Inflammatory macrophage treated with lipopolysaccharide for 1 hour (primary cell): Measurements from ENCODE around the gene HSPB9.

ENCODE experiments used
- DNase-seq, 2 donors: peaks; one replicate each; pipeline ENCODE4 v3.0.0-alpha.2; 2020 to 2022

Gene HSPB9, protein sequence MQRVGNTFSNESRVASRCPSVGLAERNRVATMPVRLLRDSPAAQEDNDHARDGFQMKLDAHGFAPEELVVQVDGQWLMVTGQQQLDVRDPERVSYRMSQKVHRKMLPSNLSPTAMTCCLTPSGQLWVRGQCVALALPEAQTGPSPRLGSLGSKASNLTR

DNA sequence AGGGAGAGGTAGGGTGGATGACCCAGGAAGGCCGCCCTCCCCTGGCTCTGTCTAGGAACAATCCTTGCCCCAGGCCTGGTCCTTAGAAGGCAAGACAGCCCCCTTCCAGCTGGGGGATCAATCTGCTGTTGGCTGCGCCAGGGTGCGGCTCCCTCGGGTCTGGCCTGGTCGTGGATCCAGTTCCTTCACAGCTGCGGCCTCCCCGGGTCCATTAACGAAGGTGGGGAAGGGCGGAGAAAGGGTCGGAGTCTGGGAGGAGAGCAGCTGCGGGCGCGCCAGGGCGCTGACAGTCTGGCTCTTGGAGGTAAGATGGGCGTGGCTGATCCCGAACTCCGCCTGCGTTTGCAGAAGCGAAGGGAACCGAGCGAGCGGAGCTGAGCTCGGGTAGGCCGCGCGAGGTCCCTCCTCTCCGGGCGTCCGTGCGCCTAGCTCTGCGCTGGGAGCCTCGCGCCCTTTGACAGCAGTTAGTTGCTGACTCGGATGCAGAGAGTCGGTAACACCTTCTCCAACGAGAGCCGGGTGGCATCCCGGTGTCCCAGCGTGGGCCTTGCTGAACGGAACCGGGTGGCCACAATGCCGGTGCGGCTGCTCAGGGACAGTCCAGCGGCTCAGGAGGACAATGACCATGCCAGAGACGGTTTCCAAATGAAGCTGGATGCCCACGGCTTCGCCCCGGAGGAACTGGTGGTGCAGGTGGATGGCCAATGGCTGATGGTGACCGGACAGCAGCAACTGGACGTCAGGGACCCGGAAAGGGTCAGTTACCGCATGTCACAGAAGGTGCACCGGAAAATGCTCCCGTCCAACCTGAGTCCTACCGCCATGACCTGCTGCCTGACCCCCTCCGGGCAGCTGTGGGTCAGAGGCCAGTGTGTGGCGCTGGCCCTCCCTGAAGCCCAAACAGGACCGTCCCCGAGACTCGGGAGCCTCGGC, at the start of gene HSPB9:
TSS of gene HSPB9 (plus strand) at position 434 of the 933 bp plus-strand sequence. CDS start at position 481, 47 bp downstream.
- no peak for DNase-seq

DNA sequence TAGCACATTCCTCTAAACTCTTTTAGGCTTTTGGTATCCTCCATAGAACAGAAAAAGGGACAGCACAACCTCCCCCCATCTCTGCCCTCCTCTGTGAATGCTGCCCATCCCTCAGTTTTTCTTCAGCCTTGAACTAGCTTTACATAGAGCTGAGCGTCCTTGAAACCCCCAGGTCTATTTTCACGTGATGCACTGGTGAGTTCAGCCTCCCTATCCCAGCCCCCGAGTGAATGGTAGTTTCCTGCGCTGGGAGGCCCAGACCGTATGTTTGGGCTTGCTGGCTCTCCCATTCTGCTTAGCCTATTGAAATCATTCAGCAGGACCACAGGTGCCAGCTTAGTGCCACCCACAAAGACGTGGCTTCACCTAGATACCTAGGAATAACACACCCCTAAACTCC, 46.8 kb upstream of the HSPB9 start:
- DNase-seq: no peak

DNA sequence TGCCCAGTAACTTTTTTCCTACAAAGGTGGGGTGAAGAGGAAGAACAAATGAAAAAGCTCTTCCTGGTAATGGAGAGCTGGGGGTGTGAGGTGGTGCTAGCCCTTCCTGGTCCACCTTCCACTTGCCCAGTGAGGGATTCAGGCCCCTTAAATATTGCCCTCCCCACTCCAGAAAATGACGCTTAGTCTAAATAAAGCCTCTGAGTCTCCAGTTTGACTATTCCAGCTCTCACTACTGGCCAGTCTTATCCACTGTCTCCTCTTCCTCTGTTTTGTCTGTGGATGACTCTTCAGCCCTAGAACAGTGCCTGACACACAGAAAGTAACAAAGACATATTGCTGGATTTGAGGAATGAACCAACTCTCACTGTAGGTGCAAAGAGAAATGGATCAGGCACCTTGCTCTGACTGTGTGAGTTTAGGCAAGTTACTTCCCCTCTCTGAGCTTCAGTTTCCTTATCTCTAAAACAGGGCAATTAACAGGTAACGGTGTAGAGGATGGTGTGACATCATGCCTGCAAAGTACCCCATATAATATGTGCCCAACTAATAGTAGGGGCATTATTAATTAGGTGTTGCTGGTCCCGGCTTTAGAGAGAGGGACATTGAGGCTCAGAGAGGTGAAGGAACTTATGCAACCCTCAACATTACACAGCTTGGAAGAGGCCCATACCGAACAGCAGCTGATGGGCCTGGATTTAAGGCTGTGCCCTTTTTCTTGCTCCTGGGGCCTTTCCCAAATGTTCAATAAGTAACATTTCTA, 45.6 kb upstream of the HSPB9 start:
- DNase-seq: no peak

DNA sequence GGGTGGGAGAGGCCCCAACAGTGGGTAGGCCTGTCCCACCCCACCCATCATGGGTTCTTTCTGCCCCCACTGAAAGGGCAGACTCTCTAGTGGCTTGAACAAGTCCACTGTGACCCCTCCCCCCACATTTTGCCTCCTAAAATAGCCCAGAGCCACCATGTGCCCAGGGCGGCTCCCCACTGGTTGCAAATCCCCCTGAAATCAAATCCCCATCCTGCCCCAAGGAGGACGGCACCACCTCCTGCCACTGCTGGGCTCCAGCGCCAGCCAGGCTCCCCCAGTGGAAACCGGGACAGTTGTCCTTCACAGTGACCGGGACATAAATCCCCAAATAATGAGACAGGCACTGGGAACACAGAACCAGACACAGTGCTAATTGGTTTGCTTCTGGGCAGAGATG, 44.8 kb upstream of the HSPB9 start:
- DNase-seq: no peak

DNA sequence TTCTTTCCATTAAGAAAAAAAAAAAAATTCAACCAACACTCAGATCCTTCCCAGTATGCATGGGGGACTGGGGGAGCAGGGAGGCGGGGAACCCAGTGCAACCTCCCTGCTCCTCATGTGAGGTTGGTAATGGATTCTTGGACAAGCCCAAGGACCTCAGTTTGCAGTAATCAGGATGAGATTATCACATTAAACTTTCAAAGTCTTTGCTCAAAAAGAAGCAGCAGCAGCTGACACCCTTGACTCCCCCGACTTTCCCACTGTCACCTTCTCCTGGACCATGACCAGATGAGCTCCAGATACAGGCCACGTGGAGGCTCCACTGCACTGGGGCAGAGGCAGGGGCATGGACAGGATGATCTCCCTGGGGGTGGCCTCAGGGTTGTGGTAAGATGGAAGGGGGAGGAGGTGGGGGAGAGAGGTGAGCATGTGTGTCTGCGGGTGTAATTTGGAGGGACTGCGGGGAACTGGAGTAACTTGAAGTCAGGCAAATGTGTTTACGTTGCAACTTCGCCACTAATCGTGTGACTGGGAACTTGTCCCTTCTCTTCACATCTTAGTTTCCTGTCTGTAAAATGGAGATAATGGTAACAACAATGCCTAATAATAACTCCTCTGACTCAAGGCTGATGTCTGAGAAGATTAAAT, 44.1 kb upstream of the HSPB9 start:
- DNase-seq: no peak

DNA sequence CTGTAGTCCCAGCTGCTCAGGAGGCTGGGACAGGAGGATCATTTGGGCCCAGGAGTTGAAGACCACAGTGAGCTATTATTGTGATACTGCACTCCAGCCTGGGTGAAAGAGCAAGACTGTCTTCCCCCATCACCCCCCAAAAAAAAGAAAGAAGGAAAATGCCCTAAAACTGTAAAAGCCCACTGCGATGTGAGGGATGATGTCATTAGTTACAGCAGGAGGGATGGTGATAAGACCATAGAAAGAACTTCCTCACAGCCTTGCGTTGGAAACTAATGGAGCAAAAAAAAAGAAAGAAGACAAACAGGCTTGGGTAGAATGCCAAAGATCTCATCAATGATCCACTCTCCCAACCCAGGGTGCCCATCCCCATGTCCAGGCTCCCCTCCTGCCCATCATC, 43.1 kb upstream of the HSPB9 start:
- no peak for DNase-seq

DNA sequence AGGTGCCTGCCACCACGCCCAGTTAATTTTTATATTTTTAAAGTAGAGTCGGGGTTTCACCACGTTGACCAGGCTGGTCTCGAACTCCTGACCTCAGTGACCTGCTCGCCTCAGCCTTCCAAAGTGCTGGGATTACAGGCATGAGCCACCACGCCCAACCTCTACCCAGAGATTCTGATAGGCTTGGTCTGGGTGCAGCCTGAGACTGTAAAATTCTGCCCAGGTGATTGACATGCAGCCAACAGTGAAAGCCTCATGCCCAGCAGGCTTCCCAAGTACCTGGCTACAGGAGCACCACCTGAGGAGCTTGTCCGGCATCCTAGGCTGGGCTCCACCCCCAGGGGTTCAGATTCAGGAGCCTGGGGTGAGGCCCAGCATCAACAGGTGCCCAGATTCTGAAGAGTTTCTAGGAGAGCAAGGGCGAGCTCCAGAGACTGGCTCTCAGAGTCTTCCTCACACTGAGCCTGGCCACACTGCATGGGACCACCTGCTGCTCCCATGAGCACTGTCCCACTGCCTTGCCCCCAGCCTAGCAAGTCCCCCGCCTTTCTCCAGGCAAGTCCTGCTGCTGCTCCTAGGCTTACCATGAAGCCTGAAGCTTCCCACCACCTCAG, 41.0 kb upstream of the HSPB9 start:
- no peak for DNase-seq

DNA sequence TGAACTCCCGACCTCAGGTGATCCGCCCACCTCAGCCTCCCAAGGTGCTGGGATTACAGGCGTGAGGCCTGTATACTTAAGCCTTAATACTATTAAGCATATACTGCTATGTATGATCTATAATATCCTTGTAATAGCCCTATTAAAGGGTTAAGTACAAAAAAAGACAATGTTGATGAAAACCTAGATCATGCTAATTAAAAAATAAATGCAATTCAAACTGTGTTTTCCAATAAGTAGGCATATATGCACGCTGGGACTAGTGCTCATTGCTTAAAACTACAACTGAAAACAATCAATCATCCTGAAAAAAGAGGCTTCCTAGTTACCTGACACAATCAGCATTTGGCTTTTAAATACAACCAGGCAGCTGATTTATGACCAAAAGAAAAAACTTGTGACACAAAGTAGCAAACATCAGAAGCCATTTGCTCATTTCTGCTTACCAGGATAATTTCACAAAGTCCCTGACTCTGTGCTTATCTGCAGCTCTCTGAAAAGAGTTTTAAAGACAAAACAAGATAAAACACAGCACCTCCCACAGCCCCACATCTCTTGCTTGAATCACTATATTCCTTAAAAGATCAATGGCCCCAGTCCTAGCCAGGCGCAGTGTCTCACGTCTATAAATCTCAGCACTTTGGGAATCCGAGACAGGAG, 35.4 kb upstream of the HSPB9 start:
- DNase-seq: no peak

DNA sequence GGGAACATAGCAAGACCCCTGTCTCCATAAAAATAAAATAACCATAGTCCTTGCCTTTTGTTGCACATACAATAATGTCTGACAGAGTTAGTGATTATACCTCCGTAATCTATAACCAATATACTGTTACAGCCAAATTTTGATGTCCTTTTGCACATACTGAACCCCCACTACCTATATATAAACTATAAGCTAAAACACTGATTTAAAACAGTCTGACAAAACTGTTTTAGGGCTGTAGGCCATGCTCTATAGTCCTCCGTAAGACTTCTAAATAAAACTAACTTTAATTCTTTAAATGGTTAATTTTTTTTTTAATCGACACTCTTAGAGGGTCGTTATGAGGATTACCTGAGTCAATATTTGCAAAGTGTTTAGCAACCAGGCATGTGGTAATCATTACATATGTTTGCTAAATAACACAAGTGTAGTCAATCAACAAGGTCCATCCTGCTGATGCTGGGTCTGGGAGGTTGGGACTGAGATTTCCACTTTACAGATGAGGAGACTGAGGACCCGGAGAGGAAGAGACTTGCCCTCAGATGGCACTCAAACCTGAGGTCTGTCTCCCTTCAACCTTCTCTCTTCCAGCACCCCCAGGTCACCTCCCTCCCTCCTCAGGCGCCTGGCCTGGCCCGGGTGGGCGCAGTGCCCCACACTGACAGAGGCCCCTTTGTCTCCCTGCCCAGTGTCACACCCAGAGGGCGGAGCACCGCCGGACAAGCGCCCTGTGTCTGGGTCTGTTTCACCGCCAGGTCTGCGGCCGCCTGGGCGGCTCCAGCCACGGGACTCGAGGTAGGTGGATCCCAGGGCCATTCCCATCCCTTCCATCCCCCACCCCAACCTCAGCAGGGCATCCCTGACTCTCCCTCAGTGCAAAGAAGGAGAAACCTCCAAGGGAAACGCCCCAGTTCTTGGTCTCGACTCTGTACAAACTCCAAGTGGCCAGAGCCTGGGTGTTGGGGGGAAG, 34.6 kb upstream of the HSPB9 start:
- DNase-seq: no peak

DNA sequence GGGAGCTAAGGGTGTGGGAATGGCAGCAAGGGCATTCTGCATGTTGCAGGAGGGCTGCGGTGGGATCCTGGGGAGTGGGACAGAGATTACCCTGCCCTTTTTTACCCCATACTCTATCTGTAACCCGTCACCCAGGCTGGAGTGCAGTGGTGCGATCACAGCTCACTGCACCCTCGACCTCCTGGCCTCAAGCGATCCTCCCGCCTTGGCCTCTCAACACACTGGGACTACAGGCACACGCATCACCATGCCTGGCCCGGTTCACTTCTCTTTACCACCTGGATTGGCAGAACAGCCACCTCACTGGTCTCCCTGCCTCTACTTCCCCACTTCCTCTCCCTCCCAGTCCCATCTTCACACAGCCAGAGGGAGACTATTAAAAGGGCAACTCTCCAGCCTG, 33.9 kb upstream of the HSPB9 start:
- no peak for DNase-seq

DNA sequence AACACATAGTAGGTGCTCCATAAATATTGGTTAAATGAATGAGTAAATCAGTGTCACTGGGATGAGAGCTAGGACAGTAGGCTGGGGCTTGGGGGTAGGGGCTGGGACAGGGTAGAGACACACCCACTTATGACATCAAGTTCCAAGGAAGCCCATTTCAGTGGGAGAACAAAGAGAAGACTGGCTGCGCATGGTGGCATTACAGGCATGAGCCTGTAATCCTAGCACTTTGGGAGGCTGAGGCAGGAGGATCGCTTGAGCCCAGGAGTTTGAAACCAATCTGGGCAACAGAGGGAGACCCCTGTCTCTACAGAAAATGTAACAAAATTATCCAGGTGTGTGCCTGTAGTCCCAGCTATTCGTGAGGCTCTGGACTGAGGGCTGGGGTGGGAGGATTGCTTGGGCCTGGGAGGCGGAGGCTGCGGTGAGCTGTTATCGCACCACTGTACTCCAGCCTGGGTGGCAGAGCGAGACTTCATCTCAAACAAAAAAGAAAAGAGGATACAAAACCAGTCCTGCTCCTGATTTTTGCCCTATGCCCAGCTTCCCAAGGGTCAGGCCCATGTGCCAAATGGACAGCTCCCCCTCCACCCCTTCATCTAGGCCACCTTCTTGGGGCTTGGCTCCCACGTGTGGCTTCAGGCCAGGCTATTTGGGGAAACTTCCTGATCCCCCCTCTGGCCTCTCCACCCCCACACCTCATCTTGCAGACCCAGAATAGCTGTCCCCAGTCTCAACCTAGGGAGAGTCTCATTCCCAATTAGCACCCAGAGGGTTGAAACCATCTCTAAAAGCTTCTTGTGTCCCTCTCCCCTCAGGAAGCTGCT, 31.4 kb upstream of the HSPB9 start:
- DNase-seq: no peak

DNA sequence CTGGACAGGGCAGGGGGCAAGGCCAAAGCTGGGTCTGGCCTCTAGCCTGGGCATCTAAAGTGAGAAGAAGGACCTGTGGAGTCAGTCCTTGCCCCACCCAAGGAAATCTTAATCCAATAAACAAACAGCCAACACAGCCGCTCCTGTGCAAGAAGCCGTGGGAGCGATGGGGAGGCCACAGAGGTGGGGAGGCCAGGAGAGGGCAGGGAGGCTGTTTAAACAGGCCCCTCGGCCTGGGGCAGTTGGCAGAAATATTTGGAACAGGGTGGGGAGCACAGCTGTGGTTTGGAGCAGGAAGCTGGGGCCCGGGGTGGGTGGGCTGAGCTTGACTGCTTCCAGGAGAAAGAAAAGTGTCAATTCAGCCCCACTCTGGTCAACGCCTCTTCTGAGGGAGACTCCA, 29.7 kb upstream of the HSPB9 start:
- DNase-seq: no peak

DNA sequence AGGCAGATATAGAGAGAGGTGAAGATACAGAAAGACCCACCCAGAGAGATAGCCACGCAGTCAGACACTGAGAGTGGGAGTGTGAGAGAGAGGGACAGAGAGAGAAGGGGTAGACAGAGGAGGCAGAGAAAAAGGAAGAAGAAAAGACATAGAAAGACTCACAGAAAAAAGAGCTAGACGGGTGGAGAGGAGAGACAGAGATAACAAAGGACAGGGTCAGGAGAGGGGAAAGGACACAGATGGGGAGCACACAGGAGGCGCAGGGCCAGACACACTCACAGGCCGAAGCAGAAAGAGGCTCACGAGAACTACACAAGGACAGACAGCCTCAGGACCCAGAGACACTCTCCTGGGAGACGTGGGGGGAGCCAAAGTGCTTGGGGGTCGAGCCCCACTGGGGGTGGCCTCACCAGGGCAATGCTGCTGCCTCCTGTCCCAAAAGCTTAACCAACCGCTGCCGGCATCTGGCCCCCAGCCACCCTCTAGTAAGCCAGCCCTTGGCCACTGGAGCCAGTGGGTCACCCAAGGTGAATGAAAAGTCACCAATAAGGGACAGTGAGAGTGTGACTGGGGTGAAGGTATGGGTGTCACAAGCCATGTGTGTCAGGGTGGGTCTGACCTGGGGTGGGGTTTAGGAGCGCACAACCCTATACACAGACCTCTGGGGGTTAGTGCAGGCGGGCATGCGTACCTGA, 28.1 kb upstream of the HSPB9 start:
- DNase-seq: no peak

DNA sequence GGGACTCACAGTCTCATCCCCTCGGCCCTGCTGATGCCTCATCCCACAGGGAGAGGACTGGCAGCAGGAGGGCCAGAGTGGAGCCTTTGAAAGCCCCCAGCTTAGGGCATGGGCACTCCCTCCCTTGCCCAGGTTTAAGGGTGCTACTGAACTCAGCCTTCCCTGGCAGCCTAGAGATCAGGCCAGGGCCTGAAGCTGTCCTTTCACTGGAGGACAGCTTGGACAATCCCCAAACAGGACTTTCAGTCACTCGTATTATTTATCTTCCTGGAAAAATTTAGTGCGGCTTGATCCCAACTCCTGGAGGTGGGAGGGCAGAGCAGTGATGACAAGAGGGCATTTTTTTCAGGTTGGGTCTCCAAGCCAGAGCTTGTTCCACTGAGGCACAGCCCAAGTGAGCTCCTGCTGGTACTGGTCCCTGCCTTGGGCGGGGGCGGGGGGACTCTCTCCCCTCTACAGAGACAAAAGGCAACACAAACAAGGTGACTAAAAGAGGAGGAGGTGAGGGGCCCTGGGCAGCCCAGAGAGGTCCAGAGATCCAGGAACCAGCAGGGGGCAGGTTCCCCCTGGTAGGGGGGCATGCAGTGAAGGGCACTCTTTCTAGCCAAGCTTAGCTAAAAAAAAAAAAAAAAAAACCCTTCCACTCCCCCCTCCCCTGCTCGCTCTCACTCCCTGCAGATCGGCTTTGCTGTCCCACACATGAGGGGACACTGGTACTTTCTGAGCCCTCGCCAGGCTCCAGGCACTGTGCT, 26.1 kb upstream of the HSPB9 start:
- DNase-seq: no peak

DNA sequence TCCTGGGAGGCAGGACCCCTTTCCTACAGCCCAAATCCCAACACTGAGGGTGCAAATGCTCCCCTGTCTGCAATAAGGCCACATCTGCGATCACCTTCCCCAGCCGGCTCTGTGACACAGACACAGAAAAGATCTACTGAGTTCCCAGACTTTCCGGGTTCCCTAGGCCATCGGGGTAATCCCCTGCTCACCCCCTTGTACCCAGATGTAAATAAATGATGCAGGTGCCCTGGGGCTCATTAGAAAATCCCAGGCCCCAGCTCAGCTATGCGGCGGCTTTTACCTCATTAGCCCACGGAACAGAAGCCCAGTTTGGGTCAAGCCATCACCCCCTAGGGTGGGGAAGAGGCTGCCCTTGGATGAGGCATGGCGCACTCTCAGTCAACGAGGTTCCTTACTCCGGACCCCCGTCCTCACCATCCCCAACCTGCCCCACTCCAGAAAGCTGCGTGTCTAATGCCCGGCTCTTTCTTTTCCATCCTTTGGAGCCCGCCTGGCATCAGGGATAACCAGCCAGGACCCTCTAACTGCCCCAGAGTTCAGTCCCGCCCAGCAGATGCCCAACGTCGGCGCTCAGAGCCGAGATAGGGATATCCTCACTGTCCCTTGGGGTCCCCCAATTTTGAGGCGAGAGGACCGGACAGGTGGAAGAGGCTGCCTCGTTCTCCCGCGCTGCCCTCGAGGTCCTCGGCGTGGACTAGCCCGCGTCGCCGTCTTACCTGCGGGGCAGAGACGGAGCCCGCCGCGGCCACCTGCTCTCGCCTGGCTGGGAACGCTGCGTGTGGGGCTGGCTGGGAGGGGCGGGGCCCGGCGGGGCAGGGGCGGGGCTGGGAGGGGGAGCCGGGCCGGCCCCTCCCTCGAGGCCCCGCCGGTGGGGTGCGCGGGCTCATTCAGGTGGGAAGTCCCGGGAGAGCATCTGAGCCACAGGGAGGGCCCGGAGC, 24.6 kb upstream of the HSPB9 start, which contains the start of gene ZNF385C:
TSS of gene ZNF385C (minus strand) at position 783 of the 941 bp plus-strand sequence. CDS start 35,417 bp downstream, outside the sequence.
- DNase-seq: no peak

DNA sequence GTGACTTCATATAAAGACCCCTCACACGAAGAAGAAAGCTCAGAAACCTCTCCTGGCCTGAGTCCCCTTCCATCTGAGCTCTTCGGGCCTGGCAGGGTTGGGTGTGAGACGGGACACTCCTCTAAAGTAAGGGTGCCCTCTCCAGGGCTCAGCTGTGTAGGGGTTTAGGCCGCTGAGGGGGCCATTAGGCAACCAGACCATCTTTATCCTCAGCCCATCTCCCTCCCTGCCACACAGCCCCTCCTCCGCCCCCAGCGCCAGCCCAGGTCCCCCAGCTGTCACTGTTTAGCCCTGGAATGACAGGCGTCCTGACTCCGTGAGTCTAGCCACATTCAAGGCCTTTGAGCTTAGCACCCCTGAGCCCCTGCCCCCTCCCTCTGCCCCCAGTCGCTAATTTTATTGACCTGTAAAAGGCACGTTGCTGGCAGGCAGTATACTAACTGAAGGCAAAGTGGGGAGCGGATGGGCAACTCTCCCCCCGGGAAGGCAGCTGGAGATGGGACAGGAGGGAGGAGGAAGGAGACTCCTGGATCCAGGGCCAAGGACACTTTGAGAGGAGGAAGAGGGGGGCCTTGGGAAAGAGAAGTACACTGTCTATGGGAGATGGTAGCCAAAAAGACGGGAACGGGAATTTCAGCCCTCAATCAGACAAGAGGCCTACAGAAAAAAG, 23.7 kb upstream of the HSPB9 start:
- DNase-seq: no peak
